Measurements from ENCODE around the gene FRS3.

- TF ChIP-seq GATA2 (IDR thresholded peaks at IDR 0.05; ENCODE audit: low read depth, low read length) (no peak), GATA3 (IDR thresholded peaks at IDR 0.05; ENCODE audit: low read depth, low read length) (no peak)
These were observed 46.9 kb downstream of the FRS3 start for GRCh38 chr6:41732591-41733359.
